ENCODE data around the gene FILIP1L.

Gene FILIP1L

GRCh38 chr3:99997293-99997692, 117.0 kb downstream of the FILIP1L start:
- no peak for TF ChIP-seq CTCF (IDR thresholded peaks at IDR 0.05; ENCODE audit: low read depth, low read length)
- Histone ChIP-seq H3K9me3 (no peaks in the 10 kb centered on the region; the same call in 1 of the 2 replicates), H3K4me1 (no peaks in the 10 kb centered on the region), H3K4me3 (ENCODE audit: low read depth, low read length) (no peak overlapping the region), H3K36me3 (no peaks in the 10 kb centered on the region), H3K27me3 (no peaks in the 10 kb centered on the region)
- DNase-seq = no peak

GRCh38 chr3:99990179-99990578, 124.1 kb downstream of the FILIP1L start:
- no peak for DNase-seq
- H3K9me3 ChIP-seq = no peaks in the 10 kb centered on the region; the same call in 1 of the 2 replicates
- no peak for TF ChIP-seq CTCF (IDR thresholded peaks at IDR 0.05; ENCODE audit: low read depth, low read length)
- H3K36me3 ChIP-seq = no peaks in the 10 kb centered on the region
- H3K27me3 ChIP-seq = no peaks in the 10 kb centered on the region
- H3K4me1 ChIP-seq = no peaks in the 10 kb centered on the region
- H3K4me3 ChIP-seq (ENCODE audit: low read depth, low read length) = no peak overlapping the region

GRCh38 chr3:99984668-99985067, 129.6 kb downstream of the FILIP1L start:
- H3K36me3 ChIP-seq = no peaks in the 10 kb centered on the region
- H3K4me3 ChIP-seq (ENCODE audit: low read depth, low read length) = no peak overlapping the region
- H3K27me3 ChIP-seq = no peaks in the 10 kb centered on the region
- H3K9me3 ChIP-seq = no peaks in the 10 kb centered on the region
- TF ChIP-seq CTCF (IDR thresholded peaks at IDR 0.05; ENCODE audit: low read depth, low read length) = no peak
- no peak for DNase-seq
- H3K4me1 ChIP-seq = no peaks in the 10 kb centered on the region

GRCh38 chr3:99984139-99984538, 130.2 kb downstream of the FILIP1L start:
- Histone ChIP-seq H3K4me3 (ENCODE audit: low read depth, low read length) (no peak overlapping the region), H3K9me3 (no peaks in the 10 kb centered on the region), H3K27me3 (no peaks in the 10 kb centered on the region), H3K36me3 (no peaks in the 10 kb centered on the region), H3K4me1 (no peaks in the 10 kb centered on the region)
- no peak for DNase-seq
- no peak for TF ChIP-seq CTCF (IDR thresholded peaks at IDR 0.05; ENCODE audit: low read depth, low read length)

GRCh38 chr3:99982650-99983049, 131.7 kb downstream of the FILIP1L start:
- DNase-seq = no peak
- no peaks in the 10 kb centered on the region for H3K9me3 ChIP-seq
- no peaks in the 10 kb centered on the region for H3K36me3 ChIP-seq
- no peak for TF ChIP-seq CTCF (IDR thresholded peaks at IDR 0.05; ENCODE audit: low read depth, low read length)
- no peaks in the 10 kb centered on the region for H3K4me1 ChIP-seq
- H3K27me3 ChIP-seq = no peaks in the 10 kb centered on the region
- no peak overlapping the region for H3K4me3 ChIP-seq (ENCODE audit: low read depth, low read length)

- no peaks in the 10 kb centered on the region for H3K27me3 ChIP-seq
- no peaks in the 10 kb centered on the region for H3K9me3 ChIP-seq
- no peaks in the 10 kb centered on the region for H3K36me3 ChIP-seq
- no peak for TF ChIP-seq CTCF (IDR thresholded peaks at IDR 0.05; ENCODE audit: low read depth, low read length)
- no peaks in the 10 kb centered on the region for H3K4me1 ChIP-seq
- no peak for DNase-seq
- H3K4me3 ChIP-seq (ENCODE audit: low read depth, low read length) = no peak overlapping the region
Observed at GRCh38 chr3:99981138-99981537, 133.2 kb downstream of the FILIP1L start.

Data from BE2C (cell line).